Adrenal gland (tissue), 12 donors: ENCODE results near the gene SUGT1. TPM values are rescaled to one million over a fixed set of nuclear protein-coding genes. Genes with fewer than 3 reads are reported as not detected.
"Not testable (repeated sequence)": the region's sequence is repeated elsewhere in the genome, so short reads cannot be mapped to it uniquely, and the experiment has no call there.

Experiments
- DNase-seq, 7 donors: peaks; one replicate each; pipeline ENCODE4 v3.0.0-alpha.2; 2019 to 2020
- H3K27ac ChIP-seq, 5 donors: fragments of 200-600 bp; sonication (generic) in 4 of 5; 1 replicate in 3 of 5; 2 replicates in 2 of 5; pipeline versions ENCODE4 v1.5.1 to v1.8.0; 2016 to 2020; ENCODE audit warnings: mild to moderate bottlenecking in 1 of 5
- H3K27me3 ChIP-seq: fragments of 200-600 bp; 2 replicates; pipeline ENCODE4 v1.8.0; 2021
- H3K36me3 ChIP-seq, 2 donors: fragments of 200-600 bp; replicated peaks in 1 of 2; 1 replicate in 1 of 2; 2 replicates in 1 of 2; pipeline versions ENCODE4 v1.5.1 to v1.8.0; 2018 to 2022
- H3K4me1 ChIP-seq, 2 donors: fragments of 200-600 bp; replicated peaks in 1 of 2; 1 replicate in 1 of 2; 2 replicates in 1 of 2; pipeline versions ENCODE4 v1.5.1 to v1.8.0; 2018 to 2021
- H3K4me3 ChIP-seq, 4 donors: fragments of 200-600 bp; sonication (generic) in 3 of 4; one replicate each; pipeline ENCODE4 v1.5.1; 2016 to 2018
- H3K9me3 ChIP-seq, 3 donors: fragments of 200-600 bp; sonication (generic) in 1 of 3; replicated peaks in 1 of 3; 1 replicate in 2 of 3; 2 replicates in 1 of 3; pipeline versions ENCODE4 v1.5.1 to v1.8.0; 2016 to 2021
- POLR2A ChIP-seq, 2 donors: fragments of 450-650 bp; IDR thresholded peaks; one replicate each; pipeline ENCODE4 v1.6.1; 2017; ENCODE audit warnings: antibody characterized with exemption in 2 of 2, mild to moderate bottlenecking in 2 of 2, moderate library complexity in 1 of 2
- WGBS, 4 donors: extraction: QIAGEN DNeasy Blood & Tissue Kit in 2 of 4; methylation state at CpG; one replicate each; pipeline versions ENCODE4 v1.1.5 to v1.1.7; 2013 to 2017; 5-methylcytosine and 5-hydroxymethylcytosine counted together
- intact Hi-C, 2 donors: fragments of 100-400 bp; cut with DNase I; formaldehyde crosslinking; loops; one replicate each; pipeline versions ENCODE4 v1.14.1 to v1.15.0; 2022 to 2023
- polyA plus RNA-seq, 3 donors: library from polyadenylated mRNA; stranded (reverse); fragments of 200-250 nt in 2 of 3; fragments of 350-450 nt in 1 of 3; fragmentation: Illumina TruSeq in 1 of 3; extraction: RNeasy Lipid Tissue Mini Kit (QIAGEN cat#74804) in 1 of 3; gene quantifications; one replicate each; pipeline ENCODE4 v1.2.3, GENCODE V29; 2013 to 2014
- total RNA-seq, 9 donors: library from RNA; depleted of rRNA in 4 of 9; stranded (reverse); fragments of >200 nt in 4 of 9; fragments of 120-200 nt in 1 of 9; fragmentation: NEBNext Ultra II Directional in 1 of 9; extraction: Animal tissue kit (Norgen Biotek cat#: 25700) in 1 of 9; gene quantifications; one replicate each; pipeline versions ENCODE4 v1.1.0 to v1.2.4, GENCODE V29; 2013 to 2023
- TF ChIP-seq, protein P1 (sequence below), 6 experiments: fragments of 450-650 bp in 4 of 6; fragments of 200-600 bp in 2 of 6; sonication (generic) in 1 of 6; IDR thresholded peaks; 1 replicate in 5 of 6; 2 replicates in 1 of 6; pipeline versions ENCODE4 v1.5.1 to v1.8.0; 2016 to 2021; ENCODE audit warnings: antibody characterized with exemption in 6 of 6, mild to moderate bottlenecking in 2 of 6, moderate library complexity in 1 of 6
- donor health status: healthy with polysubstance abuse.
- donor health status: Bipolar disorder and iron deficiency.
- donor health status: DM: yes; HTN: yes; CAD: no.
- donor health status: DM: no; HTN: no; CAD: no.
- donor health status: DM: no; HTN: no; CAD: no.
- donor health status: DM: yes; HTN: yes; CAD: no.

Gene SUGT1
- total and polyA plus RNA-seq, 12 donors: 27.1 to 95.2 (median 43.1) TPM

DNA sequence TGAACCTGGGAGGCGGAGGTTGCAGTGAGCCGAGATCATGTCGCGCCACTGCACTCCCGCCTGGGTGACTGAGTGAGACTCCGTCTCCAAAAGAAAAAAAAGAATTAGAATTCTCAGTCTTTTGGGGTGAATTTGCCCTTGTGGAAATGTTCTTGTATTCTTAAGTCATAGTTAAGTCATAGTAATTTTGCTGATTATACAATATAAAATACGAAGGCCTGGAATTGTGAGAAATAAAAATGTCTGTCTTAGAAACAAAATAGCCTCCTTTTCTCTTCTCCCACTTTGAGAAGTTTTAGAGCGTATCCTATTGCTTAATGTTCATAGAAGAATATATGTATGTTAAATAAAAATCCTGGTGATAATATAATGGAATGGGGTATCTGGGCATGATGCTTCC lies 18.1 kb downstream of the SUGT1 start:
- no peaks in the 10 kb centered on the region for H3K27me3 ChIP-seq
- peaks cover 3 to 8% of the 10 kb centered on the region in 2 donors for H3K4me1 ChIP-seq
- intact Hi-C loops: no loop called here
- no peak overlapping the region for H3K27ac ChIP-seq
- H3K36me3 ChIP-seq: peaks cover 0 to 29% of the 10 kb centered on the region in 2 donors
- H3K4me3 ChIP-seq: no peak overlapping the region
- no peak for DNase-seq
- H3K9me3 ChIP-seq: no peaks in the 10 kb centered on the region
- 89 to 99% (median 98%) methylated on average over 8 of the region's 8 CpGs for WGBS, 4 donors
- no peak for TF ChIP-seq POLR2A (IDR thresholded peaks at IDR 0.05)
- TF ChIP-seq, protein P1, sequence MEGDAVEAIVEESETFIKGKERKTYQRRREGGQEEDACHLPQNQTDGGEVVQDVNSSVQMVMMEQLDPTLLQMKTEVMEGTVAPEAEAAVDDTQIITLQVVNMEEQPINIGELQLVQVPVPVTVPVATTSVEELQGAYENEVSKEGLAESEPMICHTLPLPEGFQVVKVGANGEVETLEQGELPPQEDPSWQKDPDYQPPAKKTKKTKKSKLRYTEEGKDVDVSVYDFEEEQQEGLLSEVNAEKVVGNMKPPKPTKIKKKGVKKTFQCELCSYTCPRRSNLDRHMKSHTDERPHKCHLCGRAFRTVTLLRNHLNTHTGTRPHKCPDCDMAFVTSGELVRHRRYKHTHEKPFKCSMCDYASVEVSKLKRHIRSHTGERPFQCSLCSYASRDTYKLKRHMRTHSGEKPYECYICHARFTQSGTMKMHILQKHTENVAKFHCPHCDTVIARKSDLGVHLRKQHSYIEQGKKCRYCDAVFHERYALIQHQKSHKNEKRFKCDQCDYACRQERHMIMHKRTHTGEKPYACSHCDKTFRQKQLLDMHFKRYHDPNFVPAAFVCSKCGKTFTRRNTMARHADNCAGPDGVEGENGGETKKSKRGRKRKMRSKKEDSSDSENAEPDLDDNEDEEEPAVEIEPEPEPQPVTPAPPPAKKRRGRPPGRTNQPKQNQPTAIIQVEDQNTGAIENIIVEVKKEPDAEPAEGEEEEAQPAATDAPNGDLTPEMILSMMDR (IDR thresholded peaks at IDR 0.05): no peak

DNA sequence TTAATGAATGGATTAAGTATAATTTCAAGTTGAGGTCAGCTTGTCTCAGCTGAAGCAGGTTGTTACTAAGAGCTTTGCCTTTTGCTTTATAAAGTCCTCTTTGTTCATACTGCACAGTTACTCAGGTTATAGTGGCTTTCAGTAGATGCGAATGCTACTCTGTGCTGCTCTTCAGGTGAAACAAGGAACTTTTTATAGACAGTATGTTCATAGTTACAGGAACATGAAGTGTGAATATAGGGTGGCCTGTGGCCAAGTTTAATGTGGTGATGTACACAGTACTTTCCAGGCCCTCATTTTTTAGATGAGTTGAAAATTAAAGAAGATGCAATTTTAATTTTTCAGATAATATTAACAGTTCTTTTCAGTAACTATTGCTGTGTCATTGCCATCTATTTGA lies 20.8 kb downstream of the SUGT1 start:
- Histone ChIP-seq H3K4me3 (no peak overlapping the region), H3K27ac (no peak overlapping the region), H3K9me3 (no peaks in the 10 kb centered on the region), H3K27me3 (no peaks in the 10 kb centered on the region), H3K4me1 (peaks cover 3 to 16% of the 10 kb centered on the region in 2 donors), H3K36me3 (peaks cover 0 to 20% of the 10 kb centered on the region in 2 donors)
- no peak for DNase-seq
- no peak for TF ChIP-seq POLR2A (IDR thresholded peaks at IDR 0.05)
- TF ChIP-seq, protein P1 (IDR thresholded peaks at IDR 0.05): no peak
- intact Hi-C loops: no loop called here
- WGBS, 4 donors: 85 to 100% (median 94%) methylated on average over 1 of the region's 1 CpG

DNA sequence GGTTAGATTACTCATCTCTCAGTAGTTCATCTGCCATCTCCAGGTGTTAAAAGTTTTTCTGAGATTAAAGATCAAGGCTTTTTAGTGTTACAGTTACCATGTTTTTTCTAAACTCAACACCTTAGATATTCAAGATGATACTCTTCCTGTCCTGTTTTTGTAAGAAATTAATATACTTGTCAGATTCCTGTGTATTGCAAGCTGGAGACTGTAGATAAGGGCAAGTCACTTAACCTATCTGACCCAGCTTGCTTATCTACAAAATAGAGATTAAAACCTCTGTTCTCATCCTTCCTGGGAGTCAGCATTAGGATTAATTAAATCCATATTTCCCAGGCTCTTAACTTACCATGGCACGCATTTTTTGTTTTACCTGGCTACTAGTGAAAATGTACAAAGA lies 25.2 kb downstream of the SUGT1 start:
- no peak overlapping the region for H3K27ac ChIP-seq
- no peak for DNase-seq
- H3K4me1 ChIP-seq: peaks cover 3 to 16% of the 10 kb centered on the region in 2 donors
- H3K4me3 ChIP-seq: no peak overlapping the region
- no peaks in the 10 kb centered on the region for H3K27me3 ChIP-seq
- peaks cover 0 to 47% of the 10 kb centered on the region in 2 donors for H3K36me3 ChIP-seq
- WGBS, 4 donors: 86 to 97% (median 93%) methylated on average over 1 of the region's 1 CpG
- TF ChIP-seq POLR2A (IDR thresholded peaks at IDR 0.05): no peak
- TF ChIP-seq, protein P1 (IDR thresholded peaks at IDR 0.05): no peak
- no peaks in the 10 kb centered on the region for H3K9me3 ChIP-seq
- intact Hi-C loops: no loop called here

DNA sequence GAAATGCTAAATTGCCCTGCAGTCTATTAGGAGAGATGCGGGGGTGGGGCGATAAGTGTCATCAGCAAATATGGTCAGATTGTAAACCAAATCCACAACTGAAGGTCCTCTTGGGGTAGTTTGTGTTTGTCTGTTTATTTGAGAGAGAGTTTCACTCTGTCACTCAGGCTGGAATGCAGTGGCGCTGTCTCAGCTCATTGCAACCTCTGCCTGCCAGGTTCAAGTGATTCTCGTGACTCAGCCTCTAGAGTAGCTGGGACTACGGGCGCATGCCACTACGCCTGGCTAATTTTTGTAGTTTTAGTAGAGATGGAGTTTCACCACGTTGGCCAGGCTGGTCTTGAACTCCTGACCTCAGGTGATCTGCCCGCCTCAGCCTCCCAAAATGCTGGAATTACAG lies 33.2 kb downstream of the SUGT1 start:
- H3K27me3 ChIP-seq, H3K27ac ChIP-seq, DNase-seq, H3K9me3 ChIP-seq, intact Hi-C loops, H3K4me1 ChIP-seq, H3K4me3 ChIP-seq: not testable (repeated sequence)
- peaks cover 0 to 66% of the 10 kb centered on the region in 2 donors for H3K36me3 ChIP-seq
- WGBS, 4 donors: 93 to 98% (median 95%) methylated on average over 6 to 9 of the region's 9 CpGs

DNA sequence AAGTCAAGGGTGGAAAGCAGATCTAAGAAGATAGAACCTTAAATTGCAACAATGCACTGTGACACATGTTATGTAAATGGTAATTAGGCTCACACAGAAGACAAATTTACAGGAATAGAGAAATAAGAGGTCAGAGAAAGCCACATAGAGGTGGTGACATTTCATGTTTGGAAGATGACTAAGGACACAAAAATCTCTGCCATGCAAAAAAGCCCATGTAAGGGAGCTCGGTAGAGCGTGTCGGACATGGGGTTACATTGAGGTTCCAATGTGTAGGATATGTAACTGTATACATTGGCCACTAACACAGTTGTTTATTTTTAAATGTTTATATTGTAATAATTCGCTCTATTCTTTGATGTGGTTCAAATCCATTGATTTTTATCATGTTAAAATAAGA lies 33.7 kb downstream of the SUGT1 start:
- Histone ChIP-seq H3K36me3 (peaks cover 0 to 60% of the 10 kb centered on the region in 2 donors), H3K4me1 (no peaks in the 10 kb centered on the region), H3K27ac (no peak overlapping the region), H3K9me3 (no peaks in the 10 kb centered on the region), H3K4me3 (no peak overlapping the region), H3K27me3 (no peaks in the 10 kb centered on the region)
- no peak for DNase-seq
- intact Hi-C loops: no loop called here
- 95 to 98% (median 96%) methylated on average over 4 of the region's 4 CpGs for WGBS, 4 donors
- no peak for TF ChIP-seq POLR2A (IDR thresholded peaks at IDR 0.05)
- TF ChIP-seq, protein P1 (IDR thresholded peaks at IDR 0.05): no peak
